Lower leg skin (tissue), 3 donors: ENCODE data around the gene GPC3.

ENCODE experiments used
- CTCF ChIP-seq, 3 donors: fragments of 450-650 bp; IDR thresholded peaks; one replicate each; pipeline ENCODE4 v1.5.1; 2016; ENCODE audit warnings: antibody characterized with exemption in 3 of 3, mild to moderate bottlenecking in 3 of 3, moderate library complexity in 2 of 3
- POLR2A ChIP-seq, 2 donors: fragments of 450-650 bp; IDR thresholded peaks; one replicate each; pipeline ENCODE4 v1.6.1; 2016 to 2017; ENCODE audit warnings: antibody characterized with exemption in 2 of 2, mild to moderate bottlenecking in 1 of 2, moderate library complexity in 1 of 2

- TF ChIP-seq CTCF (IDR thresholded peaks at IDR 0.05), result no peak
- no peak for TF ChIP-seq POLR2A (IDR thresholded peaks at IDR 0.05)
These were observed 347.1 kb downstream of the GPC3 start for GRCh38 chrX:133638285-133638684.
